Liver (tissue), 9 donors: ENCODE data around the gene NUDT5. TPM values are rescaled to one million over a fixed set of nuclear protein-coding genes. Genes with fewer than 3 reads are reported as not detected.

Experiments used
- DNase-seq: peaks from one replicate; pipeline ENCODE4 v3.0.0-alpha.2; 2017; ENCODE audit warnings: low spot score
- H3K27ac ChIP-seq, 2 donors: one replicate each; pipeline ENCODE4 v1.7.0; 2013; ENCODE audit warnings: inconsistent platforms in 2 of 2, low read length in 2 of 2, control low read depth in 1 of 2, low read depth in 1 of 2, mild to moderate bottlenecking in 1 of 2
- H3K27me3 ChIP-seq, 4 donors: one replicate each; pipeline versions ENCODE4 v1.6.1 to v1.7.0; 2013; ENCODE audit warnings: low read length in 3 of 4, inconsistent platforms in 1 of 4, mild to moderate bottlenecking in 1 of 4, moderate library complexity in 1 of 4; ENCODE audit not compliant: control insufficient read depth in 4 of 4, insufficient read depth in 4 of 4
- H3K36me3 ChIP-seq, 4 donors: one replicate each; pipeline versions ENCODE4 v1.6.1 to v1.7.0; 2013; ENCODE audit warnings: low read length in 3 of 4, mild to moderate bottlenecking in 3 of 4, low read depth in 1 of 4, moderate library complexity in 1 of 4; ENCODE audit not compliant: control insufficient read depth in 4 of 4, insufficient read depth in 3 of 4
- H3K4me1 ChIP-seq, 4 donors: one replicate each; pipeline versions ENCODE4 v1.6.1 to v1.7.0; 2013; ENCODE audit warnings: low read length in 3 of 4, mild to moderate bottlenecking in 3 of 4, moderate library complexity in 1 of 4; ENCODE audit not compliant: control insufficient read depth in 4 of 4, insufficient read depth in 4 of 4
- H3K4me3 ChIP-seq, 3 donors: one replicate each; pipeline versions ENCODE4 v1.6.1 to v1.7.0; 2013; ENCODE audit warnings: low read length in 3 of 3, control low read depth in 1 of 3, low read depth in 1 of 3, mild to moderate bottlenecking in 1 of 3
- H3K9ac ChIP-seq, 2 donors: one replicate each; pipeline ENCODE4 v1.7.0; 2013; ENCODE audit warnings: low read length in 2 of 2, mild to moderate bottlenecking in 2 of 2, moderate library complexity in 2 of 2, control low read depth in 1 of 2, low read depth in 1 of 2
- H3K9me3 ChIP-seq, 4 donors: one replicate each; pipeline versions ENCODE4 v1.6.1 to v1.7.0; 2013; ENCODE audit warnings: low read length in 3 of 4; ENCODE audit not compliant: control insufficient read depth in 4 of 4
- ATF3 ChIP-seq: IDR thresholded peaks from 2 replicates; pipeline ENCODE4 v1.6.1; 2016; ENCODE audit warnings: antibody characterized with exemption
- CTCF ChIP-seq: fragments of 150-350 bp; IDR thresholded peaks from 2 replicates; pipeline ENCODE4 v1.5.1; 2017; ENCODE audit warnings: improper control_type of control experiment, low read depth, low read length; ENCODE audit not compliant: missing input control
- EGR1 ChIP-seq, 2 donors: IDR thresholded peaks; 2 replicates each; pipeline ENCODE4 v1.6.1; 2016 to 2018; ENCODE audit warnings: antibody characterized with exemption in 2 of 2, low read depth in 2 of 2
- FOXA2 ChIP-seq: IDR thresholded peaks from 2 replicates; pipeline ENCODE4 v1.6.1; 2016; ENCODE audit warnings: antibody characterized with exemption
- GABPA ChIP-seq, 2 donors: IDR thresholded peaks in 1 of 2; conservative IDR thresholded peaks in 1 of 2; 2 replicates each; pipeline ENCODE4 v1.6.1; 2016; ENCODE audit warnings: antibody characterized with exemption in 2 of 2, mild to moderate bottlenecking in 1 of 2, moderate library complexity in 1 of 2
- HNF4A ChIP-seq, 2 donors: conservative IDR thresholded peaks; 2 replicates each; pipeline ENCODE4 v1.6.1; 2016; ENCODE audit warnings: antibody characterized with exemption in 2 of 2, mild to moderate bottlenecking in 2 of 2
- HNF4G ChIP-seq: IDR thresholded peaks from 2 replicates; pipeline ENCODE4 v1.6.1; 2016; ENCODE audit warnings: antibody characterized with exemption
- JUND ChIP-seq, 2 donors: IDR thresholded peaks; 2 replicates each; pipeline ENCODE4 v1.6.1; 2016; ENCODE audit warnings: antibody characterized with exemption in 2 of 2
- MAX ChIP-seq: IDR thresholded peaks from 2 replicates; pipeline ENCODE4 v1.6.1; 2016; ENCODE audit warnings: antibody characterized with exemption
- REST ChIP-seq: IDR thresholded peaks from 2 replicates; pipeline ENCODE4 v1.6.1; 2016; ENCODE audit warnings: antibody characterized with exemption, mild to moderate bottlenecking
- RXRA ChIP-seq, 2 donors: IDR thresholded peaks; 2 replicates each; pipeline ENCODE4 v1.6.1; 2017 to 2018; ENCODE audit warnings: antibody characterized with exemption in 2 of 2, mild to moderate bottlenecking in 1 of 2
- TAF1 ChIP-seq: conservative IDR thresholded peaks from 2 replicates; pipeline ENCODE4 v1.6.1; 2016; ENCODE audit warnings: antibody characterized with exemption, mild to moderate bottlenecking
- YY1 ChIP-seq: IDR thresholded peaks from 2 replicates; pipeline ENCODE4 v1.6.1; 2016; ENCODE audit warnings: antibody characterized with exemption, mild to moderate bottlenecking
- ZBTB33 ChIP-seq: IDR thresholded peaks from 2 replicates; pipeline ENCODE4 v1.6.1; 2016; ENCODE audit warnings: antibody characterized with exemption
- WGBS: extraction: QIAGEN DNeasy Blood & Tissue Kit; methylation state at CpG from one replicate; pipeline ENCODE4 v1.1.7; 2013; 5-methylcytosine and 5-hydroxymethylcytosine counted together
- polyA plus RNA-seq, 2 donors: library from polyadenylated mRNA; stranded (reverse) in 1 of 2; unstranded in 1 of 2; fragments of 200-250 nt in 1 of 2; fragments of >200 nt in 1 of 2; fragmentation: Nextera tagmentation in 1 of 2; extraction: Ambion mirVana in 1 of 2; gene quantifications; one replicate each; pipeline versions ENCODE4 v1.2.1 to v1.2.3, GENCODE V29; 2013 to 2015
- total RNA-seq, 2 donors: library from RNA; depleted of rRNA; stranded (reverse); fragments of >200 nt; gene quantifications; one replicate each; pipeline ENCODE4 v1.2.3, GENCODE V29; 2014
- donor health status: healthy.
- donor health status: healthy.
- donor health status: healthy.
- donor health status: healthy.
- donor health status: healthy.

NUDT5 gene
- total and polyA plus RNA-seq, 4 donors: 21.9 to 115 (median 49.3) TPM

GRCh38 chr10:12205082-12205481, 9.4 kb upstream of the NUDT5 start:
- H3K4me3 ChIP-seq: no peak overlapping the region
- H3K9me3 ChIP-seq: no peaks in the 10 kb centered on the region
- TF ChIP-seq EGR1 (IDR thresholded peaks at IDR 0.05; ENCODE audit: low read depth in 2 of 2): no peak
- TF ChIP-seq ATF3: no peak
- TF ChIP-seq MAX: no peak
- TF ChIP-seq HNF4A (conservative IDR thresholded peaks at IDR 0.05): no peak
- TF ChIP-seq HNF4G: no peak
- WGBS: 95% methylated on average over 3 of the region's 3 CpGs
- no peak overlapping the region for H3K9ac ChIP-seq
- H3K4me1 ChIP-seq: no peaks in the 10 kb centered on the region
- H3K27me3 ChIP-seq: no peaks in the 10 kb centered on the region
- peaks cover 9 to 30% (median 17%) of the 10 kb centered on the region in 4 donors for H3K36me3 ChIP-seq
- H3K27ac ChIP-seq: no peak overlapping the region
- no peak for DNase-seq

- 90% methylated on average over 5 of the region's 5 CpGs for WGBS
- Histone ChIP-seq H3K27me3 (no peaks in the 10 kb centered on the region), H3K4me1 (peaks cover under 1 to 6% (median 1%) of the 10 kb centered on the region in 4 donors), H3K27ac (no peak overlapping the region), H3K9me3 (no peaks in the 10 kb centered on the region), H3K4me3 (no peak overlapping the region), H3K9ac (no peak overlapping the region), H3K36me3 (peaks cover 7 to 19% (median 18%) of the 10 kb centered on the region in 4 donors)
- no peak for TF ChIP-seq JUND (IDR thresholded peaks at IDR 0.05)
- no peak for TF ChIP-seq FOXA2
- DNase-seq: no peak
These were observed 6.5 kb upstream of the NUDT5 start for GRCh38 chr10:12202226-12202625.

- WGBS: 89% methylated on average over 3 of the region's 3 CpGs
- Histone ChIP-seq H3K4me3 (no peak overlapping the region), H3K27me3 (no peaks in the 10 kb centered on the region), H3K4me1 (peaks cover 1 to 12% (median 8%) of the 10 kb centered on the region in 4 donors), H3K9me3 (no peaks in the 10 kb centered on the region), H3K36me3 (peaks cover 7 to 19% (median 18%) of the 10 kb centered on the region in 4 donors), H3K27ac (no peak overlapping the region), H3K9ac (no peak overlapping the region)
- TF ChIP-seq RXRA (IDR thresholded peaks at IDR 0.05): no peak
- TF ChIP-seq HNF4G: no peak
- no peak for TF ChIP-seq EGR1 (IDR thresholded peaks at IDR 0.05; ENCODE audit: low read depth in 2 of 2)
- TF ChIP-seq GABPA (IDR thresholded peaks at IDR 0.05 in 1 of 2, conservative IDR thresholded peaks at IDR 0.05 in 1 of 2): no peak
- TF ChIP-seq TAF1: no peak
- no peak for TF ChIP-seq YY1
- TF ChIP-seq FOXA2: no peak
- TF ChIP-seq JUND (IDR thresholded peaks at IDR 0.05): no peak
- no peak for TF ChIP-seq REST
- TF ChIP-seq HNF4A (conservative IDR thresholded peaks at IDR 0.05): no peak
- TF ChIP-seq MAX: no peak
- no peak for TF ChIP-seq CTCF
- TF ChIP-seq ZBTB33: no peak
- DNase-seq: no peak
These were observed 5.9 kb upstream of the NUDT5 start for GRCh38 chr10:12201543-12201942.
